Cerebellar cortex (tissue), 1 donor: ENCODE measurements around the gene DAB1.
"Not testable (repeated sequence)": the region's sequence is repeated elsewhere in the genome, so short reads cannot be mapped to it uniquely, and the experiment has no call there.

ENCODE experiments used
- DNase-seq: peaks from one replicate; pipeline ENCODE4 v3.0.0-alpha.2; 2015; ENCODE audit warnings: low spot score

Gene DAB1

DNA sequence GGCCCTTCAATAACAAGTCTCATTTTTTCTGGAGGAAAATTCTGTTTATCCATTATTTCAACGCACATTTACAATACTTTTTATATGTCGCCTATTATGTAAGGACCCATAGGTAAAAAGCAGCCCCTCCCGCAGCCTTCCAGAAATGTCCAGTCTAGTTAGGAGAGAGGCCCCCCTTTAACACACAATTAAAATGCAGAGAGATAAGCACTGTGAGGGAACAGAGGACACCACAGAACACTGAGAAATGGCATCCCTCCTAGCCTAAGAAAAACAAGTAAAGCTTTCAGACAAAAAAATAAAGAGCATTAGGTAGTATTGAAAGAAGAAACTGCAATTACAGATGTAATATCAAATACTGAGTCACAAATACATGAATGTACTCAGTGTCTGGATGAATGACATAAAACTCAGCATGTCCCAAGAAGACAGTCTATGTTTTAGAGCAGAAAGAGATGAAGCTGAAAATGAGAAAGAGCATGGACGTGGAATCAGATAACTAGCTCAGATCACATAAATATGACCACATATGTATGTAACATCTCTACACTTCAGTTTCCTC lies 62.9 kb downstream of the DAB1 start:
- peak; percentile 61 for DNase-seq

DNA sequence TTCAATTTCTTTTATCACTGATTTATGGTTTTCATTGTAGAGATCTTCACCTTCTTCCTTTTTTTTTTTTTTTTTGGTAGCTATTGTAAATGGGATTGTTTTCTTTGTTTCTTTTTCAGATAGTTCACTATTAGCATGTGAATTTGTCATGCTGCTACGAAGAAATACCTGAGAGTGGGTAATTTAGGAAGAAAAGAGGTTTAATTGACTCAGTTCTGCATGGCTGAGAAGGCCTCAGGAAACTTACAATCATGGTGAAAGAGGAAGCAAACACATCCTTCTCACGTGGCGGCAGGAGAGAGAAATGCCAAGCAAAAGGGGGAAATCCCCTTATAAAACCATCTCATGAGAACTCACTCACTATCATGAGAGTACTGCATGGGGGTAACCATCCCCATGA lies 66.4 kb downstream of the DAB1 start:
- no peak for DNase-seq

DNA sequence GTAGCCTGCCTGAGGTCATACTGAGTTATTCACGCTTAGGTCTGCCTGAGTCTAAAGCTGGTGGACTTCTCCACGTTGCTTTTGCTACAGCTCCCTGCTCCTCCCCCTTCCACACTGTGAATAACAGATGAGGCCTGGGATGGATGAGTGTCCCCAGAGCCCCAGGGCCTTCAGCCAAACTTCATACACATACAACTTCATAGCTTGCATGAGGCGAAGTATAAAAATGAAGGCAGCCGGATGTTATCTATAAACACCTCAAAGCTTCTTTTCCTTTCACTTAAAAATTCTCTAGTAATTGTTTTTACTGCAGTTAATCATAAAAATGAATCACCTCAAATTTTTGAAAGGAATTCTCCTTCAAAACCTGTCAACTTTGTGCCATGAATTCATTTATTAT lies 70.2 kb downstream of the DAB1 start:
- no peak for DNase-seq

- no peak for DNase-seq
These were observed 73.2 kb downstream of the DAB1 start for GRCh38 chr1:57350610-57351009.

GRCh38 chr1:57348921-57349320 lies 74.9 kb downstream of the DAB1 start:
- no peak for DNase-seq

DNA sequence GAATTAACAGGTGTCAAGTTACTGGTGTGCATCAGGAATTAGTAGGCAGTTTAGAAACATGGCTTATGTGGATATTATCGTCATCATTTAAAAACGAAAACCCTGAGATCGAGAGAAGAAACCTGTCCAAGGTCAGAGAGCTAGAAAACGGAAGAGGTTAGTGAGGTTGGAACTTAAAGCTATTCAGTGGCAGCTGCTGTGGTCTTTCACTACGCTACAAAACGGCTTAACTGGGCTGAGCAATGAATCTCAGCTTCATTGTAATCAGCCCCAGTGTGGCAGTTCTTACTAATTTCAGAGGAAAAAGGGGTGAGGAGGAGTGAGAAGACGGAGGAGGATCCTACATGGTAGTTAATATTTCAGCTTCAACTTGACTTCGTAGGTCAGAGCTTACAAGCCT lies 77.9 kb downstream of the DAB1 start:
- no peak for DNase-seq

DNA sequence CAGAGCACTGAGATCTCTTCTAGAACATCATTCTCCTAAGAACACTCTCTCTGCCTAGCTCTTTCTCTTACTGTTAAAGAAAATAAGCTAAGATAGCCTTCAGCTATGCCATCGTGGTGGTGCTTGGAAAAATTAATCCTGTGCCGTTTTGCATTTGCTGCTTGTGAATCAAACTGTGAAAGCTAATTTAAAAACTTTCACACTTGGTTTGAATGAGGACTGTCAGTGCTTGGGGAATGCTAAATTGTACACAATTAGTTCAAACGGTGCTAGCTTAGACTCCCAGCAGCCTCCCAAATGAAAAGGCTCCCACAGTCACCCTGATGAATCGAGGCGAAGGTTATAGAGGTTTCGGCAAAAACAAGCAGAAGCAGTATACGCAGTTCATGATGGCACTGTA lies 79.6 kb downstream of the DAB1 start:
- DNase-seq: no peak

DNA sequence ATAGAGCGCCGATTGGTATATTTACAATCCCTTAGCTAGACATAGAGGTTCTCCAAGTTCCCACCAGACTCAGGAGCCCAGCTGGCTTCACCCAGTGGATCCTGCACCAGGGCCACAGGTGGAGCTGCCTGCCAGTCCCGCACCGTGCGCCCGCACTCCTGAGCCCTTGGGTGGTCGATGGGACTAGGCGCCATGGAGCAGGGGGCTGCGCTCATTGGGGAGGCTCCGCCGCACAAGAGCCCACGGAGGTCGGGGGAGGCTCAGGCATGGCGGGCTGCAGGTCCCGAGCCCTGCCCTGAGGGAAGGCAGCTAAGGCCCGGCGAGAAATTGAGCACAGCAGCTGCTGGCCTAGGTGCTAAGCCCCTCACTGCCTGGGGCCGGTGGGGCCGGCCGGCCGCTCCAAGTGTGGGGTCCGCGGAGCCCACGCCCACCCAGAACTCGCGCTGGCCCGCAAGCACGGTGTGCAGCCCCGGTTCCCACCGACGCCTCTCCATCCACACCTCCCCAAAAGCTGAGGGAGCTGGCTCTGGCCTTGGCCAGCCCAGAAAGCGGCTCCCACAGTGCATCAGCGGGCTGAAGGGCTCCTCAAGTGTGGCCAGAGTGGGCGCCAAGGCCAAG lies 80.5 kb downstream of the DAB1 start:
- not testable (repeated sequence) for DNase-seq

DNA sequence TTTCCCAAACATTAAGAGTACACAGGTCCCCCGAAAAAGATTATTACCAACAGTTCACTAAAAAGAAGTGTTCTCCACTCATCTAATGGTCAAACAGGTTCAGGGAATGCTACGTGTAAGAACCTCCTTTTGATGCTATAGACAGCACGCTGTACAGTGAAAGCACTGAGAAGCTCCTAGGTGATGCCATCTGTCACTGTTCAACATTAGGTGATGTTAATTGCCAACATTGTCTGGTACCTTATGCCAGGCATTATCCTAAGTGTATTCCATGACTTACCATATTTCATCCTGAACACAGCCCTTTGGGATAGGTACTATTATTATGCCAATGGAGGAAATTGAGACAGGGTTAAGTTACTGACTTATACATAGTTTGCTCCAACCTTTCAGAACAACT lies 82.1 kb downstream of the DAB1 start:
- peak; percentile 92 for DNase-seq

GRCh38 chr1:57340334-57341070 lies 83.4 kb downstream of the DAB1 start:
- no peak for DNase-seq

DNA sequence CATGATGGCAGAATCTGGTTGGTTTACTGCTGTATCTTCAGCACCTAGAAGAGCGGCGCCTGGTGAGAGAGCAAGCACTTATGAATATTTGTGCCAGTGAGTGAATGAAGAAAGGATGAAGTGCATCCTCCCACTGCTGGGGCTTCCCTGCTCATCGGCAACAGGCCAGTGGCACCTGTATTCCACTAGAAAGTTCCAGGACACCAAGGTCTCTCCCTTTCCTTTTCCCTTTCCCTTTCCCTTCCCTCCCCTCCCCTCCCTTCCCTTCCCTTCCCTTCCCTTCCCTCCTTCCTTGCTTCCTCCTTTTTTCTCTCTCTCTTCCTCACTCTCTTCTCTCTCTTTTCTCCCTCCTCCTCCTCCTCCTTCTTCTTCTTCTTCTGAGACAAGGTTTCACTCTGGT lies 86.2 kb downstream of the DAB1 start:
- no peak for DNase-seq

DNA sequence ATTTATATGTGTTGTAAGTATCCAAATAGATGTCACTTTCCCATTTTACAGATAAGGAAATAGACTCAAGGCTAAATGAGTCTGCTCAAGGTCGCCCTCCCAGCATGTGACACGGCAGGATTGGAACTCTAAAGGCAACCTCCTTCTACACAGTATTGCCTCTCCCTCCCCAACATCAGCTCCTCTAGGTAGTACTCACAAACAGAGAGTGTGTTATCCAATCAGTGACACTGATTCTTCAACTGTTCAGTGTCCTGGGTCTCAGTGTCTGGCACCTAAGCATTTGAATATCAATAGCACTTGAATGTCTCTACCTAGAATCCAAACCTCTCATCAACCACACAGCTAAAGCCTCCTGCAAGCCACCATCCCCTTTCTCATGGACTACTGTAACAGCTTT lies 87.1 kb downstream of the DAB1 start:
- no peak for DNase-seq

DNA sequence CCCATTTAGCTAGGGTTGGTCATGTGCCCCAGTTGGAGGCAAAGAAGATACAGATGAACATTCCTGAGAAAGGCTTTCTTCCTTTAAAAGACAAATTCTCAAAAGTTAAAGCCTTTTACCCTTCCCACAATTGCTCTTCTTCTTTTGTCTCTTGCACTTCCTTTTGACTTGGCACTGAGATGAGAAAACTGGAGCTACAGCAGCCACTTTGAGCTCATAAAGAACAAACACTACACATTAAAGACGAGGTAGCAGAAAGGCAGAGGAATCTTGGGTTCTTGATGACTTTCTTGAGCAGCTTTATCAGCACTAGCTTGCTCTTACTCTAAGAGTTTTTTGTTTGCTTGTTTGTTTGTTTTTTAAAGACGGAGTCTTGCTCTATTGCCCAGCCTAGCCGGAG lies 92.2 kb downstream of the DAB1 start:
- DNase-seq: no peak

GRCh38 chr1:57329937-57330336 lies 93.9 kb downstream of the DAB1 start:
- DNase-seq: no peak

- DNase-seq: no peak
These were observed 94.8 kb downstream of the DAB1 start for GRCh38 chr1:57329001-57329527.

DNA sequence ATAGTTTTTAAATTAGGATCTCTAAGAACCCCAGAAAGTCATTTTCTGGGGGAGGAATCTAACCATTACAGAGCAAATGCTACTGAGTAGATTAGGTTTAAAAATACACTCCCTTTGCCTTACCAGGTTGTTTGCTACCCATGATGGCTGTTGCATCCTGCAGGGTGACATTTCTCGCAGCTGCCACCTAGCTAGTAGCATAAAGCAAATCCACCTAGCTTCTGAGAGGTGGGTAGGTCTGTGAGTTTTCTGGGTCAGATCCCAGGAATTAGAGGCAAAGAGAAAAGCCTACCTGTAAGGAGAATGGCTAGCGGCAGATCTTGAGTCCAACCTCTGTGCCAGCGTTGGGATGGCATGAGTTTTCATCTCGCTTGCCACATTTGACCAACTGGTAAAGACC lies 95.9 kb downstream of the DAB1 start:
- DNase-seq: peak; percentile 78

DNA sequence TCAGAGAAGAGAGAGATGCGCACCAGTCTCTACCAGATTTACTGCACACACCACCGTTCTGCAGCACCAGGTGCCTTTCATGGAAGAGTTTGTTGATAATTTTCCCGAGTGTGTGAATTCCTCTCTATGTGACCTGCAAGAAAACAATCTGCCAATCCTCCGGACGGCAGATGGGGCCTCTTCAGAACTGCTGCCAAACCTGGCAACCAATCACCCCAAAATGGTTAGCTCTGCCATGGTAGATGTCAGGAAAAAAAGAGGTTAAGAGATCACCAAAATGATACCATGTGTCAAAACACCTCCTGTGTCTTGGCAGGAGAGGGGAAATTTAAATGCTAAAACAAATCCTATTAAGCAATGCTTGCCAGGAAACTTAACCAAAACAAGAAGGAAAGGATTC lies 96.5 kb downstream of the DAB1 start:
- peak; percentile 98 for DNase-seq

DNA sequence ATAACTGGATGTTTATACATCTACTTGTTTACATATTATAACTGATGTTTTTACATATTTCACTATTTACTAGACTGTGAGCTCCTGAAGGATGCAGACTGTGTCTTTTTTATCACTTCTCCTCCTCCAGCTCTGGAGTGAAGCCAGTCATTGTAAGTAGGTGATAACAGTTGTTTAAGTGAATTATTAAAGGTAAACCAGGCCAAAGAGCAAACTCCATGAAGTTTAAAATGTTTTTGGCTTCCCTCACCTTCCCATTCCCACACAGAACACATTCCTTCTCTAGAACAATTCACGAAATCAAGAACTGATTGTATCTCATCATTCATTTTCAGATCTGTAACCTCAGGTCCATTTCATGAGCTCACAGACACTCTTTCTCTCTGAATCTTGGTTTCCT lies 98.3 kb downstream of the DAB1 start:
- DNase-seq: no peak

- DNase-seq: peak; percentile 59
These were observed 98.7 kb downstream of the DAB1 start for GRCh38 chr1:57325117-57325516.

DNA sequence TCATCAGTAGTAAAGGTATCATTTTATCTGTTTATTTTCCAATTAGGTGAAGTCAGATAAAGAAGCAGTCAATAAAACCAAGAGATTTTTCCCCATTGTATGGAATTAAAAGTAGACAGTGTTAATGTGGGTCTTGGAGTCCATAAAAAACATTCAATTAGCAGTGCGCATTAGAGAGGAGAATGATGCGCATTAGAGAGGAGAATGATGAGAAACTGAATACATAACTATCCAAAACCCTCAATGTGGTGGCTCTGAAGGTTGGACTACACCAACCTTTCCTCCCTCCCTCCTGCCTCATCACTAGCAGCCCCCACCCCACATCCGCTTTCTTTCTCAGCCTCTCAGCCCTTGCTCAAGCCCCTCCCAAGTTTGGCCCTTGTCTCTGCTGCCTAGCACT lies 99.5 kb downstream of the DAB1 start:
- no peak for DNase-seq

DNA sequence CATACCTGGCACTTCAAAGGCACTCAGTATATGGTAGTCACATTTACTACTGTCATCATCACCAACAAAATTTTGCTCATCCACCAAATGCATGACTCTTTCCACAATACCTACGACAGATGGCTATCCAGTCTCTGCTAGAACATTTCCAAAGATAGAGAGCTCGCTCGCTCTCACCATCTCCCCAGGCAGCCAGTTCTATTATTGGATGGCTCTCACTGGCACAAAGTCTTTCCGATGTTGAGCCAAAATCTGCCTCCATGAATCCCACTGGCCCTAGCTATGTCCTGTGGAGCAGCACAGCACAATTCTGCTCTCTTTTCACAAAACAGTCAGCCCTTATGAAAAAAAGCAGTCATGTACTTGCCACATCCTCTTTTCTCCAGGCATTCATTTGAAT lies 102.1 kb downstream of the DAB1 start:
- peak; percentile 99 for DNase-seq

DNA sequence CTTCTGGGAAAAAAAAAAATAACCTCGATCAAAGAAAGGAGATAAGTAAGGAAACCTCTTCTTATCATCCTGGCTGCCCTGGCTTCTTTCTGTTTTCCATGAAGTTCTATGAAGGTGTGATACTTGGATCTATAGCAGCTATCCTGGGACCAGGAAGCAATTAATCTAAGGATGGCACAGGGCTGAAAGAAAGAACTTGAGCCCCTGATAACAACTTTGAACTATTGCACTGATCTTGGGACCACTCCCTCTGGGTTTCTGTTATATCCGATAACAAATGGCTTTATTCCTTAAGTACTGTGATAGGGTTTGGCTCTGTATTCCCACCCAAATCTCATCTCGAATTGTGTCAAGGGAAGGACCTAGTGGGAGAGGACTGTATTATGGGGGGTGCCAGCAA lies 104.1 kb downstream of the DAB1 start:
- DNase-seq: no peak

GRCh38 chr1:57319165-57319564 lies 104.7 kb downstream of the DAB1 start:
- no peak for DNase-seq

GRCh38 chr1:57316861-57317260 lies 107.0 kb downstream of the DAB1 start:
- DNase-seq: no peak
